Stomach (tissue), 4 donors: ENCODE results near the gene SNX15.
A peak's percentile ranks its signal among the peaks of the same experiment; 100 is the strongest.

Experiments
- CTCF ChIP-seq, 7 experiments: fragments of 450-650 bp in 4 of 7; fragments of 200-600 bp in 3 of 7; sonication (generic) in 3 of 7; IDR thresholded peaks; one replicate each; pipeline ENCODE4 v1.5.1; 2016 to 2019; ENCODE audit warnings: antibody characterized with exemption in 7 of 7, control low read depth in 2 of 7, mild to moderate bottlenecking in 1 of 7
- EP300 ChIP-seq: sonication (generic); formaldehyde crosslinking; IDR thresholded peaks from one replicate; pipeline ENCODE4 v1.6.1; 2017; ENCODE audit warnings: antibody characterized with exemption
- POLR2A ChIP-seq, 4 donors: fragments of 450-650 bp; IDR thresholded peaks; one replicate each; pipeline ENCODE4 v1.6.1; 2016; ENCODE audit warnings: antibody characterized with exemption in 4 of 4, control low read depth in 2 of 4, mild to moderate bottlenecking in 1 of 4, moderate library complexity in 1 of 4
- POLR2AphosphoS5 ChIP-seq, 3 donors: sonication (generic); formaldehyde crosslinking; IDR thresholded peaks; one replicate each; pipeline ENCODE4 v1.6.1; 2016; ENCODE audit warnings: antibody characterized with exemption in 3 of 3

DNA sequence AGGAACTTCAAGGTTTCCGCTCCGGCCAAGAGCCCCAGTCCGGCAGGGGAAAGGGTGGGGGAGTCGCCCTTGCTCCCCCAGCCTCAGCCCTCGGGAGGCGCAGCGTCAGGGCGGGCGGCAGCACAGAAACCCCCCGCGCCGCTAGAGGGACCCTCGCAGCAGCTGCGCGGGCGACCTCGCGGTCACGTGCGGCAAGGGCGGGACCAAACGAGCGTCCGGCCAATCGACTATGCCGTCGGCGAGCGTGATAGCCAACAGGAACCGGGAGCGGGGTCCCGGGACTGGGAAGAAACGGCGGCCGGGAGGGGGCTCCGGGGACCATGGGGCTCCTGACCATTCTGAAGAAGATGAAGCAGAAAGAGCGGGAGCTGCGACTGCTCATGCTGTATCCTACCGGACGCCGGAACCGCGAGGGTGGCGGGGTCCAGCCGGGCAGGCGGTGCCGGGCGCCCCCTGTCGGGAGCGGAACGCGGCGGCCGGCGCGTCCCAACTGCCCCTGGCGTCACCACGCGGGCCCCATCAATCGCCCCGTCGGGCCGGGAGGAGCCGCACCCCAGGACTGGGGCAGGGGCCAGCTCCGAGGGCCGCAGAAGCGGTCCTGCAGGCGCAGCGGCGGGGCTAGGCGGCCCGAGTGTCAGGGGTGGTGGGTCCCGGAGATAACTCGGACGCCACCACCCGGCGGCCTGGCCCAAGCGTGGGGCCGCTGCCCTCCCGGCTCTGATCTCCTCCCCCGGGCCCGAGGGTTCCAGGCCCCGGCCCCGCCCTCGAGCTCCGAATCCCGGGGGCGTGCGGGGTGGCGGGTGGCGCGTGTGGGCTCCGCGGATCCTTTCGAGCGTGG is 13.1 kb upstream of the SNX15 start, which contains the start of gene ARL2:
- TF ChIP-seq CTCF (IDR thresholded peaks at IDR 0.05) (peak in 5 of 7 experiments; percentile 73 to 93 (median 86)), POLR2A (IDR thresholded peaks at IDR 0.05) (no peak), POLR2AphosphoS5 (IDR thresholded peaks at IDR 0.05) (peak in 2 of 3 donors; percentile 3 to 28), EP300 (no peak)
